Gastrocnemius medialis (tissue), 4 donors: ENCODE data around the gene POMT2. TPM values are rescaled to one million over a fixed set of nuclear protein-coding genes. Genes with fewer than 3 reads are reported as not detected.

Experiments
- ATAC-seq, 2 donors: fragments of 150-250 bp; one replicate each; pipeline ENCODE4 v1.9.1; 2016
- DNase-seq, 2 donors: peaks; one replicate each; pipeline ENCODE4 v3.0.0-alpha.2; 2019
- H3K27ac ChIP-seq, 4 donors: fragments of 200-600 bp; sonication (generic); 1 replicate in 1 of 4; 2 replicates in 3 of 4; pipeline ENCODE4 v1.5.1; 2016 to 2018; ENCODE audit warnings: mild to moderate bottlenecking in 2 of 4, moderate library complexity in 1 of 4
- H3K27me3 ChIP-seq, 3 donors: fragments of 200-600 bp; sonication (generic) in 2 of 3; 1 replicate in 1 of 3; 2 replicates in 2 of 3; pipeline versions ENCODE4 v1.5.1 to v1.6.0; 2016 to 2019; ENCODE audit warnings: mild to moderate bottlenecking in 1 of 3, moderate library complexity in 1 of 3
- H3K36me3 ChIP-seq, 2 donors: fragments of 200-600 bp; sonication (generic) in 1 of 2; one replicate each; pipeline ENCODE4 v1.5.1; 2017 to 2018
- H3K4me1 ChIP-seq, 2 donors: fragments of 200-600 bp; sonication (generic) in 1 of 2; one replicate each; pipeline ENCODE4 v1.5.1; 2016 to 2017; ENCODE audit warnings: mild to moderate bottlenecking in 2 of 2
- H3K4me3 ChIP-seq, 4 donors: fragments of 200-600 bp; sonication (generic) in 3 of 4; 1 replicate in 1 of 4; 2 replicates in 3 of 4; pipeline ENCODE4 v1.5.1; 2016 to 2019; ENCODE audit warnings: mild to moderate bottlenecking in 2 of 4
- H3K9me3 ChIP-seq, 3 donors: fragments of 200-600 bp; sonication (generic) in 2 of 3; 1 replicate in 1 of 3; 2 replicates in 2 of 3; pipeline ENCODE4 v1.5.1; 2016 to 2019
- CTCF ChIP-seq, 5 experiments: fragments of 450-650 bp in 3 of 5; fragments of 200-600 bp in 2 of 5; sonication (generic) in 2 of 5; IDR thresholded peaks in 4 of 5; conservative IDR thresholded peaks in 1 of 5; 1 replicate in 4 of 5; 2 replicates in 1 of 5; pipeline ENCODE4 v1.5.1; 2016 to 2019; ENCODE audit warnings: antibody characterized with exemption in 5 of 5, mild to moderate bottlenecking in 3 of 5, moderate library complexity in 3 of 5
- POLR2A ChIP-seq, 2 donors: fragments of 450-650 bp; IDR thresholded peaks; one replicate each; pipeline ENCODE4 v1.6.1; 2017; ENCODE audit warnings: antibody characterized with exemption in 2 of 2, mild to moderate bottlenecking in 2 of 2, moderate library complexity in 2 of 2
- in situ Hi-C, 4 donors: fragments of 200-750 bp; cut with MboI; loops; one replicate each; pipeline versions ENCODE4 v1.15.0 to v1.8.0; 2017; ENCODE audit warnings: low sequenced_read_pairs in 4 of 4
- intact Hi-C: fragments of 100-400 bp; cut with DNase I; formaldehyde crosslinking; loops from one replicate; pipeline ENCODE4 v1.15.1; 2023; ENCODE audit warnings: low total_unique reads
- total RNA-seq, 4 donors: library from RNA; depleted of rRNA; stranded (reverse); fragments of >200 nt; gene quantifications; one replicate each; pipeline versions ENCODE4 v1.1.0 to v1.2.3, GENCODE V29; 2016

POMT2 gene
- total RNA-seq, 4 donors from 2014 or later: 27.0 to 33.2 (median 28.9) TPM

GRCh38 chr14:77296906-77297305, 23.8 kb downstream of the POMT2 start:
- Histone ChIP-seq H3K9me3 (no peaks in the 10 kb centered on the region), H3K27ac (no peak overlapping the region), H3K27me3 (no peaks in the 10 kb centered on the region), H3K36me3 (peaks cover 0 to 53% of the 10 kb centered on the region in 2 donors), H3K4me3 (no peak overlapping the region), H3K4me1 (peaks cover 8 to 10% of the 10 kb centered on the region in 2 donors)
- DNase-seq (no peak), ATAC-seq (no peak)
- TF ChIP-seq CTCF (IDR thresholded peaks at IDR 0.05 in 4 of 5, conservative IDR thresholded peaks at IDR 0.05 in 1 of 5): no peak
- no peak for TF ChIP-seq POLR2A (IDR thresholded peaks at IDR 0.05)
- in situ Hi-C loops (loop anchor here in 1 of 4 donors (25.0 kb wide), 1 partner anchor 435 kb away; no protein-coding TSS in a partner anchor), intact Hi-C loops (no loop called here)

- in situ Hi-C loops (loop anchor here in 1 of 4 donors (25.0 kb wide), 1 partner anchor 434 kb away; no protein-coding TSS in a partner anchor), intact Hi-C loops (no loop called here)
Measured at GRCh38 chr14:77296155-77296554, 24.5 kb downstream of the POMT2 start.

GRCh38 chr14:77290705-77291104, 30.0 kb downstream of the POMT2 start:
- in situ Hi-C loops (loop anchor here in 1 of 4 donors (25.0 kb wide), 1 partner anchor 428 kb away; no protein-coding TSS in a partner anchor), intact Hi-C loops (no loop called here)
- TF ChIP-seq POLR2A (IDR thresholded peaks at IDR 0.05) (no peak), CTCF (IDR thresholded peaks at IDR 0.05 in 4 of 5, conservative IDR thresholded peaks at IDR 0.05 in 1 of 5) (no peak)
- H3K27me3 ChIP-seq: no peaks in the 10 kb centered on the region
- DNase-seq (no peak), ATAC-seq (no peak)
- H3K36me3 ChIP-seq: peaks cover 3 to 64% of the 10 kb centered on the region in 2 donors
- no peak overlapping the region for H3K27ac ChIP-seq
- no peak overlapping the region for H3K4me3 ChIP-seq
- no peaks in the 10 kb centered on the region for H3K9me3 ChIP-seq
- no peaks in the 10 kb centered on the region for H3K4me1 ChIP-seq

More at GRCh38 chr14:77296155-77296554, 24.5 kb downstream of the POMT2 start:
- Histone ChIP-seq H3K4me3 (no peak overlapping the region), H3K27ac (no peak overlapping the region), H3K27me3 (no peaks in the 10 kb centered on the region), H3K36me3 (peaks cover 0 to 55% of the 10 kb centered on the region in 2 donors), H3K4me1 (peaks cover under 1 to 4% of the 10 kb centered on the region in 2 donors), H3K9me3 (no peaks in the 10 kb centered on the region)
- no peak for ATAC-seq
- no peak for TF ChIP-seq POLR2A (IDR thresholded peaks at IDR 0.05)
- TF ChIP-seq CTCF (IDR thresholded peaks at IDR 0.05 in 4 of 5, conservative IDR thresholded peaks at IDR 0.05 in 1 of 5): no peak
- no peak for DNase-seq

DNA sequence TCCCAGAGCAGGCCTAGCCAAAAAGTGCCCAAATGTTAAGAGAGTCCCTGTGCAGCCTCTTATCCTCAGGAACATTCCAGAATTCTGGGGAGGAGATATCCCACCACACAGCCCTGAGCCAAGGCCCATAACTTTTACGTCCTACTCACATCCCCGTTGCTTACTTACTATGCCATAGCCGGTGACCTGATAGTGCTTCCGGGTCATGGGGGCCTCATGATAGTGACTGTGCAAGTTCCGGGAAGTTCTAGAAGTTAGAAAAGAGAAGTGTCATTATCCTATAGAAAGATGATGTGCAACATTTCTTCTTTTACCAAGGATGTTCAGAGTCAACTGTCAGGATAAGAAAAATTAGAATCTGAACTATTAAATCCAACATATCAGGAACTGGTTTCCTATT, 34.1 kb downstream of the POMT2 start:
- intact Hi-C loops: no loop called here
- no peak for ATAC-seq
- H3K27ac ChIP-seq: no peak overlapping the region
- no peak for DNase-seq
- no peaks in the 10 kb centered on the region for H3K4me1 ChIP-seq
- in situ Hi-C loops: loop anchor here in 1 of 4 donors (25.0 kb wide), 1 partner anchor 424 kb away; no protein-coding TSS in a partner anchor
- H3K9me3 ChIP-seq: no peaks in the 10 kb centered on the region
- TF ChIP-seq POLR2A (IDR thresholded peaks at IDR 0.05) (no peak), CTCF (IDR thresholded peaks at IDR 0.05 in 4 of 5, conservative IDR thresholded peaks at IDR 0.05 in 1 of 5) (no peak)
- H3K4me3 ChIP-seq: no peak overlapping the region
- H3K27me3 ChIP-seq: no peaks in the 10 kb centered on the region
- H3K36me3 ChIP-seq: peaks cover 3 to 87% of the 10 kb centered on the region in 2 donors

GRCh38 chr14:77284466-77284865, 36.2 kb downstream of the POMT2 start:
- in situ Hi-C loops: loop anchor here in 1 of 4 donors (25.0 kb wide), 1 partner anchor 422 kb away; no protein-coding TSS in a partner anchor
- H3K27ac ChIP-seq: no peak overlapping the region
- no peak for DNase-seq
- H3K27me3 ChIP-seq: no peaks in the 10 kb centered on the region
- intact Hi-C loops: no loop called here
- H3K36me3 ChIP-seq: peaks cover 3 to 96% of the 10 kb centered on the region in 2 donors
- H3K4me3 ChIP-seq: no peak overlapping the region
- no peaks in the 10 kb centered on the region for H3K9me3 ChIP-seq
- TF ChIP-seq POLR2A (IDR thresholded peaks at IDR 0.05): no peak
- no peak for TF ChIP-seq CTCF (IDR thresholded peaks at IDR 0.05 in 4 of 5, conservative IDR thresholded peaks at IDR 0.05 in 1 of 5)
- ATAC-seq: no peak
- no peaks in the 10 kb centered on the region for H3K4me1 ChIP-seq
